Natural killer cell (primary cell): ENCODE results near the gene MYH16. TPM values are rescaled to one million over a fixed set of nuclear protein-coding genes. Genes with fewer than 3 reads are reported as not detected.

Experiments
- ATAC-seq, 3 donors: fragments of 150-1000 bp in 2 of 3; fragments of 200-7000 bp in 1 of 3; cut with Tn5 transposase; 1 replicate in 1 of 3; 2 replicates in 2 of 3; pipeline ENCODE4 v1.10.0; 2021; ENCODE audit warnings: mild to moderate bottlenecking in 2 of 3, moderate library complexity in 2 of 3
- DNase-seq, 2 donors: peaks; one replicate each; pipeline versions ENCODE4 v3.0.0 to v3.0.0-alpha.2; 2013 to 2021; ENCODE audit warnings: mixed read lengths in 1 of 2
- H3K27ac ChIP-seq: one replicate; pipeline ENCODE4 v1.5.1; 2013; ENCODE audit warnings: mild to moderate bottlenecking, low read length
- H3K27me3 ChIP-seq: one replicate; pipeline ENCODE4 v1.6.1; 2013; ENCODE audit warnings: low read length; ENCODE audit not compliant: control insufficient read depth, insufficient read depth
- H3K36me3 ChIP-seq: one replicate; pipeline ENCODE4 v1.6.1; 2013; ENCODE audit warnings: low read length; ENCODE audit not compliant: control insufficient read depth, insufficient read depth
- H3K4me1 ChIP-seq: one replicate; pipeline ENCODE4 v1.6.1; 2013; ENCODE audit warnings: low read length; ENCODE audit not compliant: control insufficient read depth, insufficient read depth
- H3K4me3 ChIP-seq: one replicate; pipeline ENCODE4 v1.5.1; 2013; ENCODE audit warnings: low read length
- H3K9me3 ChIP-seq: one replicate; pipeline ENCODE4 v1.6.1; 2013; ENCODE audit warnings: low read length; ENCODE audit not compliant: control insufficient read depth, insufficient read depth
- H3K27ac Mint-ChIP-seq, 2 donors: one replicate each; pipeline ENCODE4 v1.8.0; 2022; ENCODE audit warnings: mild to moderate bottlenecking in 2 of 2, mixed read lengths in 2 of 2, moderate library complexity in 1 of 2
- H3K27me3 Mint-ChIP-seq, 2 donors: one replicate each; pipeline ENCODE4 v1.8.0; 2022; ENCODE audit warnings: low read depth in 2 of 2, mixed read lengths in 2 of 2
- H3K36me3 Mint-ChIP-seq: one replicate; pipeline ENCODE4 v1.8.0; 2022; ENCODE audit warnings: mixed read lengths
- H3K4me1 Mint-ChIP-seq, 2 donors: one replicate each; pipeline ENCODE4 v1.8.0; 2022; ENCODE audit warnings: mixed read lengths in 2 of 2
- H3K4me3 Mint-ChIP-seq: one replicate; pipeline ENCODE4 v1.8.0; 2022; ENCODE audit warnings: mild to moderate bottlenecking, moderate library complexity, mixed read lengths
- H3K9me3 Mint-ChIP-seq, 2 donors: one replicate each; pipeline ENCODE4 v1.8.0; 2022; ENCODE audit warnings: mixed read lengths in 2 of 2
- WGBS: methylation state at CpG from one replicate; pipeline ENCODE4 v1.1.7; 2013; ENCODE audit warnings: missing lambda C conversion rate; ENCODE audit not compliant: insufficient coverage; 5-methylcytosine and 5-hydroxymethylcytosine counted together
- intact Hi-C: fragments of 100-400 bp; cut with micrococcal nuclease; formaldehyde crosslinking; loops from one replicate; pipeline ENCODE4 v1.14.2; 2022
- total RNA-seq, 4 donors: library from RNA; stranded (reverse); fragments of 120-200 nt in 1 of 4; gene quantifications; one replicate each; pipeline versions ENCODE4 v1.2.3 to v1.2.4, GENCODE V29; 2013 to 2022
- TF ChIP-seq, protein P1 (sequence below): fragments of 200-600 bp; IDR thresholded peaks from one replicate; pipeline ENCODE4 v1.8.0; 2022; ENCODE audit warnings: antibody characterized with exemption

MYH16 gene
- total RNA-seq, 3 donors from 2014 or later (not counting 1 experiment from before 2014, with no cell fraction given): not detected

DNA sequence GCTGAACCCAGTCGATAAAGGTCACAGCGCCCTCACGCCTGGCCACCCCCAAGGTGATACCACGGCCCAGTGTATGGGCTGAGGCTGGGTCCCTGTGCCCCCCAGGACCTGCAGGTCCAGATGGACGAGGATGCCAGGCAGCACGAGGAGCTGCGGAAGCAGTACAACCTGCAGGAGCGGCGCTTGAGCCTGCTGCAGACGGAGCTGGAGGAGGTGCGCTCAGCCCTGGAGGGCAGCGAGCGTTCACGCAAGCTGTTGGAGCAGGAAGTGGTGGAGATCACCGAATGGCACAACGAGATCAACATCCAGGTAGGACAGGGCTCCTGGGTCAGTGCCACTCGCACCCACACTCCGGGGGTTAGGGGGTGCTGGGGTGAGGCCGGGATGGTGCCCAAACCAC lies 28.9 kb downstream of the MYH16 start:
- H3K27ac Mint-ChIP-seq: no peak overlapping the region
- intact Hi-C loops: no loop called here
- no peaks in the 10 kb centered on the region for H3K4me1 Mint-ChIP-seq
- 88% methylated on average over 19 of the region's 19 CpGs for WGBS
- Histone ChIP-seq H3K4me1 (no peaks in the 10 kb centered on the region), H3K27ac (no peak overlapping the region), H3K36me3 (no peaks in the 10 kb centered on the region), H3K27me3 (no peaks in the 10 kb centered on the region), H3K9me3 (no peaks in the 10 kb centered on the region), H3K4me3 (no peak overlapping the region)
- DNase-seq (no peak), ATAC-seq (no peak)
- H3K36me3 Mint-ChIP-seq: no peaks in the 10 kb centered on the region
- no peaks in the 10 kb centered on the region for H3K9me3 Mint-ChIP-seq
- H3K4me3 Mint-ChIP-seq: no peak overlapping the region
- TF ChIP-seq, protein P1, sequence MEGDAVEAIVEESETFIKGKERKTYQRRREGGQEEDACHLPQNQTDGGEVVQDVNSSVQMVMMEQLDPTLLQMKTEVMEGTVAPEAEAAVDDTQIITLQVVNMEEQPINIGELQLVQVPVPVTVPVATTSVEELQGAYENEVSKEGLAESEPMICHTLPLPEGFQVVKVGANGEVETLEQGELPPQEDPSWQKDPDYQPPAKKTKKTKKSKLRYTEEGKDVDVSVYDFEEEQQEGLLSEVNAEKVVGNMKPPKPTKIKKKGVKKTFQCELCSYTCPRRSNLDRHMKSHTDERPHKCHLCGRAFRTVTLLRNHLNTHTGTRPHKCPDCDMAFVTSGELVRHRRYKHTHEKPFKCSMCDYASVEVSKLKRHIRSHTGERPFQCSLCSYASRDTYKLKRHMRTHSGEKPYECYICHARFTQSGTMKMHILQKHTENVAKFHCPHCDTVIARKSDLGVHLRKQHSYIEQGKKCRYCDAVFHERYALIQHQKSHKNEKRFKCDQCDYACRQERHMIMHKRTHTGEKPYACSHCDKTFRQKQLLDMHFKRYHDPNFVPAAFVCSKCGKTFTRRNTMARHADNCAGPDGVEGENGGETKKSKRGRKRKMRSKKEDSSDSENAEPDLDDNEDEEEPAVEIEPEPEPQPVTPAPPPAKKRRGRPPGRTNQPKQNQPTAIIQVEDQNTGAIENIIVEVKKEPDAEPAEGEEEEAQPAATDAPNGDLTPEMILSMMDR: no peak
- no peaks in the 10 kb centered on the region for H3K27me3 Mint-ChIP-seq

DNA sequence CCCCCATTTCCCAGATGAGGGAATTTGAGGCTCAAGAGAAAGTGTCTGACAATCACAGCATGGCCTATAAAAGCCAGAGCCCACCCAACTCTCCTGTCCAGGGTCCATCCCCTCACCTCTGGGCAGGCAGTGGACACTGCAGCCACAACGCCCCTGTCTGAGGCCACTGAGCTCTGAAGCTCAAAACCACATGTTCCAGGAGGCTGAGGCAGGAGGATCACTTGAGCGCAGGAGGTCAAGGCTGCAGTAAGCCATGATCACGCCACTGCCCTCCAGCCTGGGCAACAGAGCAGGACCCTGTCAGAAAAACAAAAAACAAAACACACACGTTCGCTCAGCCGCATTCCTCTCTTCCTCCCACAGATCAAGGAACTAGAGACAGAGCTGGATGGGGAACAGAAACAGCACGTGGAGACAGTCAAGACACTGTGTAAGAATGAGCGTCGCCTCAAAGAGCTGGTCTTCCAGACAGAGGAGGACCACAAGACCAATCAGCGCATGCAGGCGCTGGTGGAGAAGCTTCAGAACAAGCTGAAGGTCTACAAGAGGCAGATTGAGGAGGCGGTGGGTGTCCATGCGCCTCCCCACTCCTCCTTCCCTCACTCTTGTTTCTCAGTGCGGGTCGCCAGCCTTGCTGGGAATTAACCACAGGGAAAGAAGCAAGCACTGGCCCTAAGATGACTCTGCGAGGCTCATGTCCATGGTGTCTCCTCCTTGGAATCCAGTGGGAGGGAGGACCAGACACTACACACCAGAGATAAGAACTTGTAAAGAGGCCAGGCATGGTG lies 33.0 kb downstream of the MYH16 start:
- TF ChIP-seq, protein P1: no peak
- no peaks in the 10 kb centered on the region for H3K27me3 Mint-ChIP-seq
- no peak overlapping the region for H3K4me3 Mint-ChIP-seq
- no peaks in the 10 kb centered on the region for H3K36me3 Mint-ChIP-seq
- DNase-seq (no peak), ATAC-seq (no peak)
- Histone ChIP-seq H3K36me3 (no peaks in the 10 kb centered on the region), H3K27ac (no peak overlapping the region), H3K9me3 (no peaks in the 10 kb centered on the region), H3K4me1 (no peaks in the 10 kb centered on the region), H3K27me3 (no peaks in the 10 kb centered on the region), H3K4me3 (no peak overlapping the region)
- 90% methylated on average over 16 of the region's 16 CpGs for WGBS
- no peaks in the 10 kb centered on the region for H3K4me1 Mint-ChIP-seq
- H3K27ac Mint-ChIP-seq: no peak overlapping the region
- H3K9me3 Mint-ChIP-seq: no peaks in the 10 kb centered on the region
- intact Hi-C loops: no loop called here

DNA sequence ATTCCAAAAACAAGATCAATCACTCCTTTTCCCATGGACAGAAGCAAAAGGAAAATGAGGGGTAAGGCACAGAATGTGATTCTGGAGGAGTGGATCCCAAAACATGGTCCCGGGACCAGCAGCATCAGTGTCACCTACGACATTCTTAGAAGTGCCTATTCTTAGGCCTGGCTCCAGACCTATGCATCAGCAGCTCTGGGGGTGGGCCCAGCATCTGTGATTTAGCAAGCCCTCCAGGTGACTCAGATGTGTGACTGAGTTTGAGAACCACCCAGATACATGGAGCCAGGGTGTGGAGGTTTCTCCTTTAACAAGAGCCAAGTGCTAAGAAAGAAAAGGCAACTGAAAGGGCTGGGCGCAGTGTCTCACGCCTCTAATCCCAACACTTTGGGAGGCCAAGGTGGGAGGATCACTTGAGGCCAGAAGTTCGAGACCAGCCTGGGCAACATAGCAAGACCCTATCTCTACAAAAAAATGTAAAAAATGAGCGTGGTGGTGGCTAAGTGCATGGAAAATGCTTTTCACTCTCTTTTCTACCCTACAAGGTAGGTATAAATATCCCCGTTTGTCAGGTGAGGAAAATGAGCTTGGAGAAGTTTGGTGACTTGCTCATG lies 35.9 kb downstream of the MYH16 start:
- intact Hi-C loops: no loop called here
- no peaks in the 10 kb centered on the region for H3K36me3 Mint-ChIP-seq
- TF ChIP-seq, protein P1: no peak
- no peak overlapping the region for H3K27ac ChIP-seq
- peaks cover 6% of the 10 kb centered on the region for H3K4me1 ChIP-seq
- no peak overlapping the region for H3K27ac Mint-ChIP-seq
- DNase-seq (no peak), ATAC-seq (no peak)
- H3K4me3 Mint-ChIP-seq: no peak overlapping the region
- H3K9me3 Mint-ChIP-seq: no peaks in the 10 kb centered on the region
- no peaks in the 10 kb centered on the region for H3K27me3 ChIP-seq
- H3K9me3 ChIP-seq: no peaks in the 10 kb centered on the region
- H3K27me3 Mint-ChIP-seq: peaks cover 0 to 3% of the 10 kb centered on the region in 2 donors
- H3K4me1 Mint-ChIP-seq: peaks cover 0 to 5% of the 10 kb centered on the region in 2 donors
- no peaks in the 10 kb centered on the region for H3K36me3 ChIP-seq
- H3K4me3 ChIP-seq: no peak overlapping the region
- 91% methylated on average over 6 of the region's 7 CpGs for whole genome bisulfite sequencing
